Activated CD4-positive, CD25-positive, alpha-beta regulatory T cell treated with anti-CD3 and anti-CD28 coated beads, Interleukin-2, amount 50 U/mL, for 24 hours (primary cell): ENCODE results near the gene ADAMTS19.

ENCODE experiments used
- ATAC-seq, 2 donors: fragments of 150-1000 bp; cut with Tn5 transposase; one replicate each; pipeline ENCODE4 v1.10.0; 2021; ENCODE audit warnings: mild to moderate bottlenecking in 1 of 2, moderate library complexity in 1 of 2

Gene ADAMTS19

DNA sequence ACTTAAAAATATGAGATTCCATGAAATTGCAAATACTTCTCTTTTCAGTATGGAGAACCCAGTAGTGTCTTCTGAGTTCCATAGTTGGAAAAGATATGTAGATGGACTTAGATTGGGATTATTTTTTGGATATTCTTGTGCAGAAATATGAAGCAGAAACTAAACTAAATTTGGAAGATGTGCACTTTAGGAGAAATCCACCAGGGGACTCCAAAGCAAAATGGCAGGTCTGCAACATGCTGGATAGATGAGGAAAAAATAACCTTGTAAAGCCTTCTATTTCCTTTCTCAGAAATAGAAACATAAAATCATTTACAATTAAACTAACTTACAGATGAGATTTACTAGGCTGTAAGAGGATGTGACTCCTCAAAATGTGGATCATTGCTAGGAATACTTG, 238.6 kb downstream of the ADAMTS19 start:
- no peak for ATAC-seq

DNA sequence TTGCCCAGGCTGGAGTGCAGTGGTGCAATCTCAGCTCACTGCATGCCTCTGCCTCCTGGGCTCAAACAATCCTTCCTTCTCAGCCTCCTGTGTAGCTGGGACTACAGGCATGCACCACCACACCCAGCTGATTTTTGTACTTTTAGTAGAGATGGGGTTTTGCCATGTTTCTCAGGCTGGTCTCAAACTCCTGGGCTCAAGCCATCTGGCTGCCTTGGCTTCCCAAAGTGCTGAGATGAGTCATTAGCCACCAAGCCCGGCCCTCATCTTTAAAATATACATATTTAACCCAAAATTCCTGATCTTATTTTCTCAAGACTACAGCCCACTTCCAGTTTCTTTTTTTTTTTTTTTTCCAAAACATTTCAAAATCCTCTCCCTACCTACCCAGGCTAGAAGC, 256.1 kb downstream of the ADAMTS19 start:
- ATAC-seq = no peak

DNA sequence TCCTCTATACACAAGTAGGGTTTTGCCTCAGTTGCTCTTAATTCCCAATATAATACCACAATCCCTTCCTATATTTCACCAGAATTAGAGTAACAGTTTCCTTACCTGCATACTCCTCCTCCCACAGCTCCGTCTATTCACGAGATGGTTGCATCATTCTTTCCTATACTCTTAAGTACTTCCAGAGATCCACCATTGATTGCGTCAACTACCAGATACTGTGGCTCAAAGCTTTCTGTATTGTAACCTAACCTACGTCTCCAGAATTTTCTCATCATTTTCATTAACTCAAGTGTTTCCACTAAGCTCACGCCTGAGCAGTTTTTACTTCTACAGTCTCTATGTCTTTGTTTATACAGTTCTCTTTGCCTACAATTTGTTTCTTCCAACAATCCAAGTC, 256.6 kb downstream of the ADAMTS19 start:
- ATAC-seq = no peak

DNA sequence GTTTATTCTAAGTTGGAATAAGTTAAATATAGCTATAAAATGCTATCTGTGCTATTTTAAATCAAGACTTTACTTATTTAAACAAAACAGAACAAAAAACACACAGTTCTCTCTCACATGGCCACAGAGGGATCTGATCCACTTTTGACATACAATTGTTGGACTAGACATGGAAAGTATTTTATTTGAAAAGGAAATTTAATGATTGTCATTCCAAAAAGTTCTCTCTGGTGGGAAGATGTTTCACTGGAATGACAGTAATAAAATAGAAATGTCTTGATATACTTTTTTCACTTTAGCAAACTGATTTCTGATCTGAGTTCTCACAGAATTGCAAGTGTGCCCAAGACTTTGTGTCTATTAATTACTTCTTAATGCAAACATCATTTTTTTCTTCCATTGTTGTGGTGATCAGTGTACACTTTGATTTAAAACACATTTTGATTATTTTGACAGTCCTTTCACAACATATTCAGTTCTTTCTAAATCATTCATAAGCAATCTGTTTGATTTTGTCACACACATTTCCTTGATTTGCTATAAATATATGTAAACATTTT, 257.7 kb downstream of the ADAMTS19 start:
- no peak for ATAC-seq

DNA sequence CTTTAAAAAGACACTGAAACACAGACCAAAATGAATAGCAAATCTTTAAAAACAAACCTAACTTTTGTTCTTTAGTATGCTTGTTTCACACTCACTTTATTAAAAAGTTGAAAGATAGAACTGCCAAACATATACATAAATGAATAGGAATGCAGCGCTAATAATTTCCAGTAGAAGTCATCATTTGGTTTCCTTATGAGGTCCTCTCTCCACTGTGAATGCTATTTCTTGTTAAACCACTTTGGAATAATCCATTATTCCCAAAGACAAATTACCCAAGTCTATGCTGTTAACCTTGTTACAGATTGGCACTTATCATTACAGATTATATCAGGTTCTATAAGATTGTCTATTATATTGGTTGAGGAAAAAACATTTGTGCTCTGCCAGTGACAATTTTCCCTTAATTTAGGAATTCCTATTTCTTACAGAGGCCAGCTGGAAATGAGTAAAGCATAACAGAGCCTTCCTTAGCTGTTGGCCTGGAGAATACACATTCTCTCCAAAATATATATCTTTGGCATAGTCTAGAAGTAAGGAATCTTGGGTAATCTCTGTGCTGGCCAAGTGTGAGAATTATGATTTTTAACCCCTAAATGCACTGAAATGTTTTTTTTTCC, 258.5 kb downstream of the ADAMTS19 start:
- no peak for ATAC-seq

DNA sequence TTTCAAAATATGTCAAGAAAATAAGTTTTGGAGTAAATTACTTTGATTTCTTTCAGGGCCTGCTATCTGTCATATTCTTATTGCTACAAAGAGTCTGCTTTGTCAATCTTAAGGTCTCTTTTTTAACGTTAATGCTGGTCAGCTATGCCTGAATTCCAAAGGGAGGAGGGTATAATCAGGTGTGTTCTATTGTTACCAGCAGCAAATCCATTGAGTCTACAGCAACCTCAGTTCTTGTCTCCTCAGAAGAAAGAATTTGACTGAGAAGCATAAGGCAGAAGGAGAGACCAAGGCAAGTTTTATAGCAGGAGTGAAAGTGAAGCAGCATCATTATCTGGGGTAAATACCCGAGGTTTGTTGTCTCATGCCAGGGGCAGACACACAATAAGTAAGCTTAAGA, 264.1 kb downstream of the ADAMTS19 start:
- ATAC-seq = no peak

DNA sequence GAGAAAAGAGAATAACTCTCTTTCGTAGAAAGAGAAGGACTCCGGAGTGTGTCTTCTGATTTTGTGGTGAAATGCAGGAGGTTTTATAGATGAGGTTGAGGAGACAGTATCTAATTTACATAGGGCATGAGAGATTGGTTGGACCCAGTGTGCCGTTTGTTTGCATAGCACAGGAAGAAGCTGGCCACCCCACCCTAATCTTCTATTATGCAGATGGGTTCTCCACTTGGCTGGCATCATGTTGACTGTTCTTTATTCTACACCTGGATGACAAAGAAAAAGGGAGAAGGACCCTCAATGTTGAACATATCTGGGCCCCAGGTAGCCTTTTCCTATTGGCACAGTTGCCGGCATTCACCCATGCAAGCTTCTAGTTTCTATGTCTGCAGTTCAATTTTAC, 264.5 kb downstream of the ADAMTS19 start:
- no peak for ATAC-seq

DNA sequence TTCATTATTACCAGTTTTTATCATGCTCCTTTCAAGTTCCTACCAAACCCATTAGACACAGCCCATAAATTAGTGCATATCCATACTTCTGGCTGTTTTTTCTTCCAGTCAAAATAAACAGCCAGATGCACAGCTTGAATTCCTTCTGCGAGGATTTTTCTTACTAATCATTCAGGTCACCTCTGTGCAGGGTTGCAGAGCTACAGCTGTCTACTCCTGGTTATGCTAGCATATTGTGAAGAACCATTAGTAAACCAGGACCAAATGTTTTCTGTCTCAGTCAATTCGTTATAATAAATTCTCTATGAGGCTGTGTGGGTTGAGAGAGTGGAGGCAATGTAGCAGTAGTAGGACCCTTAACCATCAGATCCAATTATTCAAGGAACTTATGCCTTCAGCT, 279.7 kb downstream of the ADAMTS19 start:
- ATAC-seq = no peak

DNA sequence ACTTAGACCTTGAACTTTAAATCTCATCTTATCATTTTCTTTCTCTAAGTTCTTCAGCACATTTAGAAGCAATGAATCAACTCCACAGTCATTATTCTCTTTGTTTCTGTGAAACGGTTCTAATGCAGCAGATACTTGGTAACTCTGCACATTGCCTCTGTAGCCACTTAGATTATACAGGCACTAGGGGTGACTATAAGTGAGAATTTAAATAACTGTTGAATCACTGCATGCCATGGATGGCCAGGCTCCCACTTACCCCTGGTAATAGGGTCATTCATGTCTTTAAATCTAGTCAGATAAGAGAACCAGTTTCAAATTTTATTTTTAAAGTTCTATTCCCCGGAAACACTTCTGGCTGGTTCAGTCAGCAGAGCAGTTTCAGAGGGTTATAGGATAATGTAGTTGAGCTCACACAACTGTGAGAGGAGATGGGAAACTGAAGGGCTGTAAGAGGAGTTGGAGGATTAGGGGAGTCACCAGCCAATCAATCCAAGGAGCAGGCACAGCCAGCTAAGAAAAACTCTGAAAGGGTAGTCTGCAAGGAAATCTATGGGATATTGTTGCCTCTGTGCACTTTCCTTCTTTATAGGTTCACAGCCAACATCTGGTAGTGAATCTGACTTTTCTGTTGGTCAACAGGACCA, 283.6 kb downstream of the ADAMTS19 start:
- ATAC-seq = no peak

DNA sequence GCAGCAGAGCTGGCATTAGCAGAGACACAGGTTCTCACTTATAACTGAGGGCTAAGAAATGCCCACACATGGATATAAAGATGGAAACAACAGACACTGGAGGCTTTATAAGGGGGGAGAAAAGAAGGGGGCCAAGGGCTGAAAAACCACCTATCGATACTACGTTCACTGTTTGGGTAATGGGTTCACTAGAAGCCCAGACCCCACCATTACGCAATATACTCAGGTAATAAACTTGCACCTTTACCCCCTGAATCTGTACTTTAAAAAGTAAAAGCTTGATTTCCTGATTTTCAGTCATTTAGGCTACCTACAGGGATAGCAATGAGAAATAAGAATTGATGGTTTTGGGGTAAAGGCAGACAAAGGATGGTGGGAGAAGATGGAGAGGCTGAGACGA, 285.9 kb downstream of the ADAMTS19 start:
- ATAC-seq = no peak

DNA sequence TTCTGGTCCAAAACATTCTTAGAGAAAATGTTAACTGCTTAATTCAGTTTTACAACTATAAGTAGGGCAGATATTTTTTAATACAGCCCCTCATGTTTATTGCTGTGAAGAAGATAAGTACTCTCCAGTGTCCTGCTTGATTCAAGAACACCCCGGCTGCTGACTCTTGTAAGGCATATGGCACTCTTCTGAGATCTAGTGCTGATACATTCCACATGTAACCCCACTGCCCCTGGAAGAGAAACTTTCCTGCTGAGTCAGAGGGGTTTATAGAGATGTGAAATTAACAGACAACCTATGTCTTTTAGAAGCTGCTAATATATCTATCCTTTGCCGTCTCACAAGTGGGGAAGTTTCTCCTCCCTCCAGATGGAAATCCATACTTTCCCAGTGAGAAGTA, 286.8 kb downstream of the ADAMTS19 start:
- no peak for ATAC-seq

DNA sequence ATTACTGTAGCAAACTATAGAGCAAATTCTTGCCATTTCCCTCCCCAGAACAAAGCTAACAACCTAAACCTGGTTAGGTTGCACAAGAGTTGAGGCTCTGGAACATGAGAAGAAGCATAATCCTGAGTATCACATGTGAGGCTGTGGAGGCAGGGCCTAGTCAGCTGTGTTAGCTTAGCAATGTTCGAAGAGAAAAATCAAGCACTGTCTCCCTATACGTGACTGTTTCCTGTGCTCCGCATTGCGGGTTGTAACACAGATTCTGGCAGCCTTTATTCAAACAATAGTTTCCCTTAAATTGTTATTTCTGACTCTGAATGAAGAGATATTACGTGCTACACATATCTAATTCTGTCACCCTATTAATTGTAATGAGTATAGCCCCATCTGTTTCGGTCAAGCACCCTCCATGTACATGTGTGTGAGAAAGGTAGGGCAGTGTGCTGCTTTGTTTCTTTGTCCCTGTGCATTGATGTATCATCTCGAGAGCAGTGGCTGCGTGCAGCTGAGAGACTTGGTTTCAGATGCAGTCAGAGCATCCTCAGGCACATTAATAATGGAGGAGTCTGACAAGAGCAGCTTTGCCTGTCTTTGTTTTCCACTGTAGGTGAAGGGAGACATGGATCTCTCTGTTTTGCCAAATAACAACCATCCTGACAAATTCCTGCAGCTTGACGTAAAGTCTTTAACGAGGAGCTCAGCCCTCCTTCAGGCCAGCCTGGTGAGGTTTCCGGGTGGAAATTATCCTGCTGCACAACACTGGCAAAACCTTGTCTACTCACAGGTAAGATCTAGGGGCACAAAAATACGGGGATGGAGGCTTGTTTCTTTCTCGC, 287.7 kb downstream of the ADAMTS19 start, which contains the start of gene MINAR2:
Gene MINAR2 (plus strand): TSS at position 523 of the 836 bp plus-strand sequence. CDS start 97 bp downstream, at position 620.
- no peak for ATAC-seq

DNA sequence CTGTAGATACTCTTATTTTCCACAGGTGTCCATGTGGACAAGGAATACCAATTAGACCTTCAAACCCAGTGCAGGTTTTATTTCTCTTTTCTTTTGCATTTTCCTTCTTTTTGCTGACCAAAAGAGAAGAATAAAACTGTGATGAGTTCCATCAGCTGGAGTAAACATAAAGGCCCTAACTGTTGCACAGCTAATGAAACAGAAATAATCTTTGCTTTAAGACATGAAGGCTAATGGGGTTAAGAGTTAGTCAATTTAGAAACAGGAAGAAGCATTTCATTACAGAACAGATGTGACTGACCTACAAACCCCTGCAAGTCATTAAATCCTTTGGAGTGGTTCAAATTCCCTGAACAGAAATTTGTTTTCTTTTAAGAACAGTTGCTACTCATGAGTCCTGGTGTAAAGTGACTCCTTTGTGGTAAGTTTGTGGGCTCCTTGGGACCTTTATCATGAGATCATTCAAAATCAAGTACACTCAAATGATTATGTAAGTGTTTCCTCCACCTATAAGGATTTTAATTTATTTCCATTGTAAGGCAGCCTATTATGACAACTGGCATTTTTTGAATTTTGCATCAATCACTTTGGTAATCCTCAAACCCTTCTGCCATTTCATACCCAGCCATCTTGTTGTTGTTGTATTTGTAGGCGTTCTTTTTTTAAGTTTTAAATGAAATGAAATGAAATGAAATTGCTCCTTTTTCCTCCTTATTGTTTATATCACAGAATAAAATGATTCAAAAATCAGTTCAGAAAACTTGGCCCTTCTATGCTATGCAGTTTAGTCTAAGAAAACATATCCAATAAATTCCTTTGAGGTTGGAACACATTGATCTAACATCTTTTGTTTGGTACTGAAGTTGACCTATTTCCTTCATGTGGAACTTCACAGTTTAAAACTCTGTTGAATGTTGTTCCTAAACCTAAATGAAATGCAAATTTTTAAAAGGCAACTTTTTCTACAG, 289.1 kb downstream of the ADAMTS19 start:
- ATAC-seq = no peak

DNA sequence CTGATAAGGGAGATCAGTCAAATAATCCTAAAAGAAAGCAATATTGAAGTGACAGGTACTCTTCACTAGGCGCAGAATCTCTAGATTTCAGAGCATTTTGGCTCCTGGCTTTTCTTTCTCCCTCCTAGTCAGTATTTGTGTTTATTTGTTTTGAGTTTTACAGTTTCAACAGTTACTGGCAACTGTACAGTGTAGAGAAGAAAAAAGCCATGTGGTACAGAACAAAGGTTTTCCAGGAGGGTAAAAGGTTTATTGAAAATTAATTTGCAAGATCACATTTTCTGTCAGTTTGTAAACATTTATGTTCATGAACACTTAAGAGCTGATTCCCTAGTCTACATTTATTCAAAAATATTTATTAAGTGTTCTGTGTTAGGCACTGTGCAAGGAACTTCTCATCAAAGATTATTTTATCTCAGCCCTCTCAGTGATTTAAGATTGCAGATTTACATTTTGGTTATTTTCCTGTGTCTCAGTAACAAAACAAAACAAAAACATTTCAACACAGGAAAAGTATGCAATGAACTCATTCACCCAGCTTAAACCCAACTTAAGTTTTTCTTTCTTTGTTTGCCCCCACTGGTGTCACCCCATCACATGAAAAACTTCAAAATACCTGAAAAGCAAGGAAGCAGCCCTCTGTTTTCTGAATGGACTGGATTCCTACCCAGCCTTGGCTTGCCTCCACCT, 300.7 kb downstream of the ADAMTS19 start:
- no peak for ATAC-seq

DNA sequence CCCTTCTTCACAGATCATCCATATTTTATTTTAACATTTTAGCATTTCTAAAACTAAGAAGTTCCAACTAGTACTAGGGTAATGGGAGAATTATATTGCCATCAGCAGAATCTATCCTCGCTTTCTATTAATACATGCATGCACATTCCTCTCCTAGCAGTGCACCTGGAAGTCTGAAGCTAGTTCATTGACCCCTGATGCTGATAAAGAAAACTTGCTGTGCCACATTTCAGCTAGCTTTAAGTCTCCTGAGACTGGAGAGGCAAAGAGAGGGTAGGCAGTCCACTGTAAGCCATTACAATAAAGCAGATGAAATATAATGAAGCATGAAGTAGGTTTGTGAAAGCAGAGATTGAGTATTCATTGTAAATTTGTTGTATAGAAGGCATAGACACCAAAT, 303.6 kb downstream of the ADAMTS19 start:
- no peak for ATAC-seq

DNA sequence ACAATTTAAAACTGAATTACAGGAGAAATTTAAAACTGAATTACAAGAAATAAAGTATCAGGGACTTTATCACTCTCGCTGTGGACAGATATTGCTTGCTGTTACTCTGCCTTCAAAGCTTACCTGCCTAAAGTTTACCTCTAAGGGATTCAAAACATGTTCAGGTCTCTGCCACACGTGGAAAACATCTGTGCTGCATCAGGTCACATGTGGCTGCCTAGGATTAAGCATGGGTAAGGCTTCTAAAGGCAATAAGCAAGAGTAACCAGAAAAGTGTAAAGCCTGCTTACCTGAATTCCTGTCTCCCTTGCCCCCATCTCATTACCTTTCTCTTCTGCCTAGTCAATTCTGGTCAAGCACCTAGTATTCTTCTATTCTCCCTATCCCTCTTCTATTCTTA, 306.7 kb downstream of the ADAMTS19 start:
- ATAC-seq = no peak

DNA sequence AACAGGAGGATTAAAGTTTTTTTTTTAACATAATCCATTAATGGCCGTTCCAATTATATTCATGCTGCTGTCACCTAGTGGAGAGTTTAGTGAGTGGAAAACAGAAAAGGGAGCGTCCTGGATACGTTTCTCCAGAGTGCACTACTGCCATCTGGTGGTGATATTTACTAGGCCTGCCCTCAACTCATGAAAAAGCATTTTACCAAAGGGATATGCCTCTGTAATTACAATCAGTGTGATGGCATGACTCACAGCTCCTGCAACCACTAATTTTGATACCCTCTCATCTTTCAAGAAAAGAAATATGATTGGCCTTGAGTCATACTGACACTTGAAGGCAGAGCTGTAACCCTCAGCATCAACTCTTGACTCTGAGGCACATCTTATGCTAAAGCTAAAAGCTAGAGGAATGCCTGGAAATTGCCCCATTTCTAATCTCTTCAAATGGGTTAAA, 307.9 kb downstream of the ADAMTS19 start:
- peak; percentile 94 to 96 for ATAC-seq

DNA sequence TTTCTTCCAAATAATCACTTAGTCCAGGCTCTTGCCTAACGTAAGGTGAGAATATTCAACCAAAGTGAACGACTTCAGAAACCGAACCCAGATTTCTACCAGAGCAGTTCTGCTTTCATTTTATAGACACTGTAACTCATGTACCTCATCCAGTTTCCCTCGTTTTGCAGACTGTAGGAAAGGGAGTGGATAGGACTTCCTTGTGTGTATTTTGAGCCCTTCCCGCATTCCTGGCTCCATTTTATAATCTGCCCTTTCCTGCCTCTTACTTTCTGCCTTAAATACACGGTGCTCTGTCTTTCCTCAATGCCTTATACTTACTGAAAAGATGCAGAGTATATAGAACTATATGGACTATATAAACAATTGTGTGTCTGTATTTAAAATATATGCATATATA, 308.6 kb downstream of the ADAMTS19 start:
- no peak for ATAC-seq

DNA sequence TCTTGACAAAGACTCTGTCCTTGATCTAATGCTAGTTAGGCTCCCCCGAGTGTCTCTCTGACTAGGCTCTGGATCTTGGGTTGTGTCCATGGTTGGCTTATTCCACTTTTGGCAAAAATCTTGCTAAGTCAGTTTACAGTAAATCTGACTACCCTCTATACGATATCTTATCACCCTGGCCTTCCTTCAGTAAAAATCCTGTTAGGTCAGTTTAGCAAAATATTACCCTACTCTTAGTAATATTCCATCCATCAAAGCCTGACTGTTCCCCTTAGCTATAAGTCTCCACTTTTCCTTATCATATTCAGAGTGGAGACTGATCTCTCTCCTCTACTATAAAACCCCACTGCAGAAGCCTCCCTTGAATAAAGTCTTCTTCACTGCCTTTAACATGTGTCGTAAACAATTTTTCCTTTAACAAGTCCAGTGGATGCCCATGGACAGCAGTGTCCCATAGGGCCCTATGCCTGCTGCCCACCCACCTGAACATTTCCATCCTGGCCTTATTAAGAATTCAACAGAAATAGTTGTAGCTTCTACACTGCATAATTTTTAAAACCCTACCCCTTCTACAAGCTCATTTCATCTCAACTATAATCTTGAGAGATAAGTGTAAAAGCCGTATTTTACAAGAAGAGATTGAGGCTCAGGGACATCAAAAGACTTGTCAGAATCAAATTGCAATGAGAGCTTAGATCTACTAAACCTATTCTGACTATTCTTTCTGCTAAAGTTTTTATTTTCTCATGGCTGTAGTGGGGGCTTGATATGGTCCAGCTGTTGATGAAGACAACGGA, 310.1 kb downstream of the ADAMTS19 start:
- ATAC-seq = no peak

DNA sequence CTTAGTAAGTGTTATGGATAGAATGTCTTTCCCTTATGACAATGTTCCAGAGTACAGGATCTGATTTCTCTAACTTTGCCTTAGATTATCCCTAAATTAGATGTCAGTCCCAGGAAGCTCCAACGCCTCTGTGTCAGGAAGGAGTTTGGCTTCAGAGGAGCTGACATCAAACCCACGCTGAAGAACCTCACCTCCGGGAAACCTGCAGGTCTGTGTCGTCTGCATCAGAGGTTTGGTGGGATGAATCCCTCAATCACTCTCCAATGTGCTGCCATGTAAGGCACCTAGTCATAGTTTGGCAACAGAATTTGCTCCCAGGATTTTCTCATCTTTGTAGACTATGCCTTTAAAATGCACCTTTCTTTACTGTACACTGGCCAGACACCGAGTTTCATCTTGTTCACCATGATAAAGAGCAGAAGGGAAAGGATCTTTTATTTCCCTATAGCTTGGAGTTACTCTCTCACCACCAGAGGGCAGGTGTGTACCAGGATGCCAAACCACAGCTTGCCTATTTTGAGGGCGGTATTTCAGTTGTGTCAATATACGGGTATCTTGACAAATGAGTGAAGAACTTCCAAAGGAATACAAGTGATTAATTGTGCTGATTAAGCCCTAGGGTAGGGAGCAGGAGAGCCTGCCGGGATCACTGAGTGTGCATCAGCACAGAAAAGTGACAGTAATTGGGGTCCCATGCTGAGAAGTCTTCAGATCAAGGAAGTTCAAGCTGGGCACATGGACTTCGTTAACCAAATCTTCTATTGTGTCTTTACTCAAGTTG, 311.1 kb downstream of the ADAMTS19 start:
- ATAC-seq = no peak
